ENCODE data around the gene GSKIP. TPM values are rescaled to one million over a fixed set of nuclear protein-coding genes. Genes with fewer than 3 reads are reported as not detected.

Gene GSKIP
- total and polyA plus RNA-seq, 2 experiments from 2014 or later = 34.0 to 46.6 TPM

- no peaks in the 10 kb centered on the region for H3K36me3 ChIP-seq (replicated peaks; ENCODE audit: insufficient read depth, low read depth)
- no peaks in the 10 kb centered on the region for H3K4me1 ChIP-seq (ENCODE audit: insufficient read depth)
- no peaks in the 10 kb centered on the region for H3K27me3 ChIP-seq
- DNase-seq (ENCODE audit: low spot score) = peak; percentile 87
- H3K4me2 ChIP-seq = no peak overlapping the region
- H3K4me3 ChIP-seq = no peak overlapping the region
- no peaks in the 10 kb centered on the region for H3K9me2 ChIP-seq (replicated peaks; ENCODE audit: insufficient read depth)
- H4K20me1 ChIP-seq (ENCODE audit: insufficient read depth, poor library complexity, severe bottlenecking) = no peaks in the 10 kb centered on the region
- no peak overlapping the region for H3K27ac ChIP-seq
- no peaks in the 10 kb centered on the region for H3K9me3 ChIP-seq (ENCODE audit: low read depth)
- TF ChIP-seq EZH2 (IDR thresholded peaks at IDR 0.05; ENCODE audit: borderline replicate concordance) = no peak
- peak; percentile 82 for TF ChIP-seq CTCF (IDR thresholded peaks at IDR 0.05; ENCODE audit: poor library complexity)
- H2AFZ ChIP-seq = no peak overlapping the region
- 72% methylated on average over 32 of the region's 33 CpGs for WGBS (ENCODE audit: low lambda C conversion rate, missing lambda C conversion rate)
- H3K79me2 ChIP-seq = no peaks in the 10 kb centered on the region
Observed at GRCh38 chr14:96424109-96424989, 61.0 kb downstream of the GSKIP start.

GRCh38 chr14:96434040-96434439 is 70.7 kb downstream of the GSKIP start:
- TF ChIP-seq EZH2 (IDR thresholded peaks at IDR 0.05; ENCODE audit: borderline replicate concordance) (no peak), CTCF (IDR thresholded peaks at IDR 0.05; ENCODE audit: poor library complexity) (no peak), EZH2phosphoT487 (IDR thresholded peaks at IDR 0.05; ENCODE audit: low read depth, severe bottlenecking, unreplicated experiment) (no peak)
- Histone ChIP-seq H3K4me1 (ENCODE audit: insufficient read depth) (no peaks in the 10 kb centered on the region), H3K27me3 (no peaks in the 10 kb centered on the region), H4K20me1 (ENCODE audit: insufficient read depth, poor library complexity, severe bottlenecking) (no peaks in the 10 kb centered on the region), H3K4me2 (no peak overlapping the region), H3K9me2 (replicated peaks; ENCODE audit: insufficient read depth) (no peaks in the 10 kb centered on the region), H3K36me3 (replicated peaks; ENCODE audit: insufficient read depth, low read depth) (no peaks in the 10 kb centered on the region), H3K79me2 (no peaks in the 10 kb centered on the region), H3K27ac (no peak overlapping the region), H3K4me3 (no peak overlapping the region), H2AFZ (no peak overlapping the region), H3K9me3 (ENCODE audit: low read depth) (no peaks in the 10 kb centered on the region)
- 74% methylated on average over 4 of the region's 4 CpGs for WGBS (ENCODE audit: low lambda C conversion rate, missing lambda C conversion rate)
- DNase-seq (ENCODE audit: low spot score) = no peak

Small RNA genes lying within 50 kb of the gene (small RNA-seq; reads per million reads assigned to genes)
- gene RNU2-33P = 0.09 reads per million

Other genes with a start within 250 kb of the GSKIP start
- 4.7 and 5.9 TPM in 2 replicates for gene BDKRB2, start 158.7 kb upstream of the GSKIP start, total RNA-seq
- gene BDKRB2, start 158.7 kb upstream of the GSKIP start, polyA plus RNA-seq = 4.4 and 5.2 TPM in 2 replicates
- gene BDKRB1, start 107.3 kb upstream of the GSKIP start, total RNA-seq = 11.9 and 15.3 TPM in 2 replicates
- 33.0 and 48.6 TPM in 2 replicates for gene BDKRB1, start 107.3 kb upstream of the GSKIP start, polyA plus RNA-seq
- gene ATG2B, start 185 bp upstream of the GSKIP start, total RNA-seq = 20.4 and 22.2 TPM in 2 replicates
- gene ATG2B, start 185 bp upstream of the GSKIP start, polyA plus RNA-seq = 3.3 and 5.3 TPM in 2 replicates
- gene AK7, start 28.6 kb downstream of the GSKIP start, total RNA-seq = 4.2 and 6.0 TPM in 2 replicates
- gene AK7, start 28.6 kb downstream of the GSKIP start, polyA plus RNA-seq = 1.6 and 2.7 TPM in 2 replicates
- gene PAPOLA, start 138.9 kb downstream of the GSKIP start, total RNA-seq = 149 and 151 TPM in 2 replicates
- 91.9 and 97.7 TPM in 2 replicates for gene PAPOLA, start 138.9 kb downstream of the GSKIP start, polyA plus RNA-seq